ENCODE measurements around the gene WDR49.
A peak's percentile ranks its signal among the peaks of the same experiment; 100 is the strongest.

The WDR49 gene

DNA sequence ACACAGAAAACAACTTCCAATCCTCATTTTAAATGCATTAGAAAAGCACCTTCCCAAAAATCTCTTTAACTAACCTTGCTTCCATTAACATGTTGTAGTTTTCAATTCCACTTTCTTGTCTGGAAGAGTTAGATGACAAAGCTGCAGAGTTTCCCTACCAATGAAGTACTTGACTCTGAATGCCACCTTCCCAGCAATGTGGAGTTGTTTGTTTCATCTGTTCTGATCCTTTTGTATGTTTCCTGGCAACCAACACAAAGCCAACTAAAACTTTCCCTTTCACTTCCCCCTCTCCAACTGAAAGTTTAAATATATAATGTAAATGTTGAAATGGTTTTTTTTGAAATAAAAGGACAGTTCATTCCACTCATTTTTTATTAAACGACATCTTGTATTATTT lies at the start of gene WDR49:
Gene WDR49, minus strand, starts transcription at position 183 of the 400 bp plus-strand sequence. CDS start 517 bp downstream, outside the sequence.
- Histone ChIP-seq H3K9me3 (ENCODE audit: control insufficient read depth, insufficient read depth, low read length) (no peaks in the 10 kb centered on the region), H3K4me1 (ENCODE audit: control insufficient read depth, insufficient read depth, low read length) (peaks cover 42% of the 10 kb centered on the region), H3K4me3 (ENCODE audit: low read depth, low read length) (peak within 1 kb of the TSS; percentile 33; the same call in 1 of the 2 replicates), H3K27me3 (ENCODE audit: control insufficient read depth, insufficient read depth, low read length) (no peaks in the 10 kb centered on the region), H3K27ac (ENCODE audit: low read depth, low read length) (peak within 1 kb of the TSS; percentile 90), H3K9ac (ENCODE audit: low read depth, low read length) (peak within 1 kb of the TSS; percentile 52), H3K36me3 (ENCODE audit: control insufficient read depth, insufficient read depth, low read length) (no peaks in the 10 kb centered on the region)

DNA sequence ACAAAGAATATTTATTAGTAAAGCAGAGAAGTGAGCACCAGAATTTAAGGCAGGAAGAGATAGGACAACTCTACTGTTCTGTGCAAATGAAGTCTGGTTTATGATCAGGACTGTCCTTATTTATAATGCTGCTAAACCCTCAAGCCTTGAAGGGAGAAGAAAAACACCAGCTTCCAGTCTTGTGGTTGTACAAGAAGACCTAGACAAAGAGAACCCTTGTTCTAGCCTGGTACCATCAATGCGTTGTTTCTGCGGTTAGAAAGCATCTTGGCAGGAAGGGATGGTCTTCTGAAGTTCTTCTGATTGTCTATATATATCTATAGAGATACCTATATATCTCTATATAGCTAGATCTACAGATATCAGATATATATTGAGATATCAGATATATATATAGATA lies 47.2 kb upstream of the WDR49 start:
- Histone ChIP-seq H3K9ac (ENCODE audit: low read depth, low read length) (no peak overlapping the region), H3K4me1 (ENCODE audit: control insufficient read depth, insufficient read depth, low read length) (no peaks in the 10 kb centered on the region), H3K4me3 (ENCODE audit: low read depth, low read length) (no peak overlapping the region), H3K36me3 (ENCODE audit: control insufficient read depth, insufficient read depth, low read length) (peaks cover 55% of the 10 kb centered on the region), H3K9me3 (ENCODE audit: control insufficient read depth, insufficient read depth, low read length) (no peaks in the 10 kb centered on the region), H3K27ac (ENCODE audit: low read depth, low read length) (no peak overlapping the region), H3K27me3 (ENCODE audit: control insufficient read depth, insufficient read depth, low read length) (no peaks in the 10 kb centered on the region)

DNA sequence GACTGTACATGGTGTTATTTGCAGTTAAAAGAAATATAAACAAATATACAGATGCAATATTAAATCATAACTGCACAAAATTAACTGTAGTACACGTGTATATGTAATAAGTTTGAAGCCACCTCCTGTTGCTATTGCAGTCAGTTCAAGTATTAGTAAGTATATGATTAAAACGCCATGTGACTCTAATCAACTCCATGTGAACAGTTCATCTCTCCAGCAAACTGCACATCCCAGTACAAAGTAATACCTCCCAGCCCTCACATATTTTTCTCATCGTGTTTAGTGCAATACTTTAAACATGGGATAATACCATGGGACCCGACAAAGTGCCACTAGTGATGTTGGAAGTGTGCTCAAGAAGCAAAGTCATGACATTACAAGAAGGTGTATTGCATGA lies 46.3 kb upstream of the WDR49 start:
- Histone ChIP-seq H3K4me3 (ENCODE audit: low read depth, low read length) (no peak overlapping the region), H3K27me3 (ENCODE audit: control insufficient read depth, insufficient read depth, low read length) (no peaks in the 10 kb centered on the region), H3K36me3 (ENCODE audit: control insufficient read depth, insufficient read depth, low read length) (peaks cover 61% of the 10 kb centered on the region), H3K27ac (ENCODE audit: low read depth, low read length) (no peak overlapping the region), H3K9ac (ENCODE audit: low read depth, low read length) (no peak overlapping the region), H3K9me3 (ENCODE audit: control insufficient read depth, insufficient read depth, low read length) (no peaks in the 10 kb centered on the region), H3K4me1 (ENCODE audit: control insufficient read depth, insufficient read depth, low read length) (0 out of 2 replicates have a peak, but pooled peaks cover 4% of the 10 kb centered on the region)

DNA sequence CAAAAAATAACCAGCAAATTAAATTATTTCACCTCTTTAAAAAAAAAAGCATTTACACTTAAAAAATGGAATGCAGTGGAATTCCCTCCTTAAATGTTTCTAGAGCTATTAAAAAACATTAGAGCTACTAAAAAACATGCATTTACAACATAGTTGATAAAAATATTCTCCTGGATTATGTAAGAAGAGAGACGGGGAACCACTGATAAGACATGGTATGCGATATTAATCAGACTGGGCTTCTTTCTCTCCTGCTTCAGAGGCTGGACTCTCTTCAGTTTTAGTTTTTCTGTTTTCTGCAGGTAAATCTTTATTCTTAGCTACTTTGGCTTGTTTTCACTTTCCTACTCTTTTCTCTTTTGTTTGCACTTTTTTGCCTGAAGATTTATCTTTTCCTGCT lies 40.4 kb upstream of the WDR49 start:
- no peaks in the 10 kb centered on the region for H3K27me3 ChIP-seq (ENCODE audit: control insufficient read depth, insufficient read depth, low read length)
- no peaks in the 10 kb centered on the region for H3K9me3 ChIP-seq (ENCODE audit: control insufficient read depth, insufficient read depth, low read length)
- no peak overlapping the region for H3K9ac ChIP-seq (ENCODE audit: low read depth, low read length)
- H3K27ac ChIP-seq (ENCODE audit: low read depth, low read length): no peak overlapping the region
- H3K36me3 ChIP-seq (ENCODE audit: control insufficient read depth, insufficient read depth, low read length): peaks cover 56% of the 10 kb centered on the region
- H3K4me3 ChIP-seq (ENCODE audit: low read depth, low read length): no peak overlapping the region
- peaks cover 20% of the 10 kb centered on the region for H3K4me1 ChIP-seq (ENCODE audit: control insufficient read depth, insufficient read depth, low read length)

DNA sequence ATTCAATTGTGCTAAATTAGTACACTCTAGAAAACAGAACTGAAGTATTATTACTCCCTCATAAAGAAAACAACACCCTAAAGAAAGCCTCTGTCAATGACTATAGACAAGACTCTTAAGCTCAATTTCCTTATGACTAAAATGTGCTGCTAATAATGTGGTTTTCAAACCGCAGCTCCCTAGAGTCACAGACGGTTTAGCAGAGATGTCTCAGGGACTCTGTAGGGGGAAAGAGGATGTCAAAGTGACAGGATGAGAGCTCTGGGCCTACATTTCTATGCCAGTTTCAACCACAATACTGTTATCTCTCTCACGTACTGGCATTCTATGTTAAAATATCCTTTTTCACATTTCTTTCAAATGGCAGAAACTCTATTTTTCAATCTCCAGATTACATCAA lies 37.6 kb upstream of the WDR49 start:
- H3K27ac ChIP-seq (ENCODE audit: low read depth, low read length): no peak overlapping the region
- no peaks in the 10 kb centered on the region for H3K27me3 ChIP-seq (ENCODE audit: control insufficient read depth, insufficient read depth, low read length)
- H3K36me3 ChIP-seq (ENCODE audit: control insufficient read depth, insufficient read depth, low read length): peaks cover 61% of the 10 kb centered on the region
- H3K9ac ChIP-seq (ENCODE audit: low read depth, low read length): no peak overlapping the region
- H3K4me1 ChIP-seq (ENCODE audit: control insufficient read depth, insufficient read depth, low read length): peaks cover 36% of the 10 kb centered on the region
- H3K9me3 ChIP-seq (ENCODE audit: control insufficient read depth, insufficient read depth, low read length): no peaks in the 10 kb centered on the region
- no peak overlapping the region for H3K4me3 ChIP-seq (ENCODE audit: low read depth, low read length)

DNA sequence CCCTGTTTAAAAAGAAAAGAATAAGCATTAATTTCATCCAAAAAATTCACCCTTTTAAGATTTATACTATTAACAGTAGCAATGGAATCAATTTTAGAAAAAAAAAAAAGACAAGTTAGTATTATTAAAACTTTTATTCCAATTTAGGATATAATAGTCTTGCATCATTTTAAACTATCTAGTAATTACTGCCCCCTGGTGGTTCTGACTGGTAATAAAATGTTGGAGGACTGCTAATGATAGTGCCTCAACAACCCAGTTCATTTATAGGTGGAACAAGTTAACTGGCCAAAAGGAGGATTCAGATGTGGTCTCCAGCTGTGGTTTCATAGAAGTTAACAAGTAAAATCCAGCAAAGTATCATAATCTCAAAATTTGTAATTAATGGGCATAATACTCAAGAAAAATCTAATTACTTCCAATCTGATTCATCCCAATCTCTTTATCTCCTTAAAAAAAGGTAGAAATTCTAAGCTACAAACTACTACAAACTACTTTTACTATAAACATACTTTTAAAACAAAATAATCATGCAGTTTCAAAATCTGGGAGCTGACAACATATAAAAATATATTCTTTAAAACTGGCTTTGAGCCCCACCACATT lies 30.7 kb upstream of the WDR49 start:
- Histone ChIP-seq H3K9ac (ENCODE audit: low read depth, low read length) (no peak overlapping the region), H3K36me3 (ENCODE audit: control insufficient read depth, insufficient read depth, low read length) (peaks cover 63% of the 10 kb centered on the region)

DNA sequence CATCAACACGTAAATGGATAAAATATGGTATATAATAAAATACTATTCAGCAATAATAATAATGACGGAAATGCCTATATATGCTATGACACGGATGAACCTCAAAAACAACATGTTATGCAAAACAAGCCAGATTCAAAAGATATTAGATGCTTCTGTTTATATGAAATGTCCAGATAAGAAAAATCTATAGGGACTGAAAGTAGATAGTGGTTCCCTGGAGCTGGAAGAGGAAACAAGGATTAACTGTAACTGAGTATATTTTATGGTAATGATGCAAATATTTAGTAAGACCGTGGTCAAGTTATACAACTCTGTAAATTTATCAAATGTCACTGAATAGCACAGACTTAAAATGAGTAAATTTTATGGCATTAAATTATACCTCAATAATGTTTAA lies 25.8 kb upstream of the WDR49 start:
- H3K27ac ChIP-seq (ENCODE audit: low read depth, low read length): no peak overlapping the region
- no peaks in the 10 kb centered on the region for H3K4me1 ChIP-seq (ENCODE audit: control insufficient read depth, insufficient read depth, low read length)
- H3K9me3 ChIP-seq (ENCODE audit: control insufficient read depth, insufficient read depth, low read length): peaks cover 11% of the 10 kb centered on the region
- no peak overlapping the region for H3K9ac ChIP-seq (ENCODE audit: low read depth, low read length)
- H3K4me3 ChIP-seq (ENCODE audit: low read depth, low read length): no peak overlapping the region
- H3K36me3 ChIP-seq (ENCODE audit: control insufficient read depth, insufficient read depth, low read length): peaks cover 73% of the 10 kb centered on the region
- H3K27me3 ChIP-seq (ENCODE audit: control insufficient read depth, insufficient read depth, low read length): no peaks in the 10 kb centered on the region

More for the DNA sequence above, 30.7 kb upstream of the WDR49 start:
- Histone ChIP-seq H3K4me1 (ENCODE audit: control insufficient read depth, insufficient read depth, low read length) (peaks cover 20% of the 10 kb centered on the region), H3K27ac (ENCODE audit: low read depth, low read length) (no peak overlapping the region), H3K9me3 (ENCODE audit: control insufficient read depth, insufficient read depth, low read length) (no peaks in the 10 kb centered on the region), H3K4me3 (ENCODE audit: low read depth, low read length) (no peak overlapping the region), H3K27me3 (ENCODE audit: control insufficient read depth, insufficient read depth, low read length) (no peaks in the 10 kb centered on the region)

DNA sequence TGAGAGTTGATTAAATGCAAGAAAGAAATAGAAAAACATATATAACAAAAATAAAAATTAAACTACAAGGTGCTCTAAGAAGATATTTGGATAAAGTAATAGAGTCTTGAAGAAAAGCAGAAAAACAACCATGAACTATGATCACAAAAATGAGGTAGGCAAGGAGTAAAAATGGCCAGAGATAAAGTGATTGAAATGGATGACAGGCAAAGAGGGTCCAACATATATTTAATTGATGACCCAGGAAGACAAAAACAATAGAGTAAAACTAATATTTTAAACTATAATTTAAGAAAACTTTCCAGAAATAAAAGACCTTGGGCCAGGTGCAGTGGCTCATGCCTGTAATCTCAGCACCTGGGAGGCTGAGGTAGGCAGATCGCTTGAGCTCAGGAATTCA lies 22.1 kb upstream of the WDR49 start:
- peaks cover 65% of the 10 kb centered on the region for H3K36me3 ChIP-seq (ENCODE audit: control insufficient read depth, insufficient read depth, low read length)

DNA sequence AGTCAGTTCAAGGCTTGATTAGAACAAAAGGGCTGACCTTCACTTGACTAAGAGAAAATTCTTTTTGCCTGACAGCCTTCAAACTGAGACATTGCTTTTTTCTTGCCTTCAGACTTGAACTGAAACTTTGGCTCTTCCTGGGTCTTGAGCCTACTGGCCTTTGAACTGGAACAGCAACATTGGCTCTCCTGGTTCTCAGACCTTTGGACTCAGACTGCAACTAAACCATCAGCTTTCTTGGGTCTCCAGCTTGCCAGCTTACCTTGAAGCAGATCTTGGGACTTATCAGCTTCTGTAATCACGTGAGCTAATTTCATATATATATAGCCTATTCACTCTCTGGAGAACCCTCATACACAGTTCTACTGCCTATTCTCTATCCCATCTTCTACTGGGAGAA lies 19.5 kb upstream of the WDR49 start:
- H3K9me3 ChIP-seq (ENCODE audit: control insufficient read depth, insufficient read depth, low read length): peaks cover 11% of the 10 kb centered on the region
- H3K9ac ChIP-seq (ENCODE audit: low read depth, low read length): no peak overlapping the region
- no peaks in the 10 kb centered on the region for H3K4me1 ChIP-seq (ENCODE audit: control insufficient read depth, insufficient read depth, low read length)
- no peak overlapping the region for H3K4me3 ChIP-seq (ENCODE audit: low read depth, low read length)
- no peak overlapping the region for H3K27ac ChIP-seq (ENCODE audit: low read depth, low read length)
- H3K36me3 ChIP-seq (ENCODE audit: control insufficient read depth, insufficient read depth, low read length): peaks cover 47% of the 10 kb centered on the region
- no peaks in the 10 kb centered on the region for H3K27me3 ChIP-seq (ENCODE audit: control insufficient read depth, insufficient read depth, low read length)

More for the DNA sequence above, 22.1 kb upstream of the WDR49 start:
- Histone ChIP-seq H3K4me1 (ENCODE audit: control insufficient read depth, insufficient read depth, low read length) (no peaks in the 10 kb centered on the region), H3K27me3 (ENCODE audit: control insufficient read depth, insufficient read depth, low read length) (no peaks in the 10 kb centered on the region), H3K27ac (ENCODE audit: low read depth, low read length) (no peak overlapping the region), H3K9me3 (ENCODE audit: control insufficient read depth, insufficient read depth, low read length) (peaks cover 11% of the 10 kb centered on the region), H3K9ac (ENCODE audit: low read depth, low read length) (no peak overlapping the region), H3K4me3 (ENCODE audit: low read depth, low read length) (no peak overlapping the region)

DNA sequence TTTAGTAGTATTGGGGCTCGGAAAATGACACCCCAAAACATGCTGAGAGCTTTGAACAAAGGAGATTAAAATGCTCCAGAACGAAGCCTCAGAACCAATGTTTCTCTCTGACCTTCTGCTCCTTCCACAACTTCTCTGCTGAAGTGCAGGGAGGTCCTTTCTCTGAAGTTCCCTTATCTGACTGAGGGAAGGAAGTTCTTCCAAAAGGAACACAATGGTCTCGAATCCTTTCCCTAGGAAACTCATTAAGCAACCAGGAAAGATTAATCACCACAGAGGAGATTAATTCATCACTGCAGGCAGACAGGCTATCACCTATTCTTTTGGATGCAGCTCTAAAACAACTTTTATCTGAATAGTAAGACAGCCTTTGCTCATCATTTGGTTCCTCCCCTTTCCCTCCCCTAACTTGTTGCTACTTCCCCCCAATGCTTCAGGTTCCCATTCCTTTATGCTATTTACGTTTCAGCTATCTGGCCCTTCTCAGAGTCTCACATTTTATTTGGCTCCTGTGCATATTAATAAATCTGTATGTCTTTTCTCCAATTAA lies 18.2 kb upstream of the WDR49 start:
- Histone ChIP-seq H3K9ac (ENCODE audit: low read depth, low read length) (no peak overlapping the region), H3K9me3 (ENCODE audit: control insufficient read depth, insufficient read depth, low read length) (peaks cover 6% of the 10 kb centered on the region), H3K36me3 (ENCODE audit: control insufficient read depth, insufficient read depth, low read length) (peaks cover 40% of the 10 kb centered on the region), H3K27me3 (ENCODE audit: control insufficient read depth, insufficient read depth, low read length) (no peaks in the 10 kb centered on the region), H3K27ac (ENCODE audit: low read depth, low read length) (no peak overlapping the region), H3K4me1 (ENCODE audit: control insufficient read depth, insufficient read depth, low read length) (no peaks in the 10 kb centered on the region), H3K4me3 (ENCODE audit: low read depth, low read length) (no peak overlapping the region)

DNA sequence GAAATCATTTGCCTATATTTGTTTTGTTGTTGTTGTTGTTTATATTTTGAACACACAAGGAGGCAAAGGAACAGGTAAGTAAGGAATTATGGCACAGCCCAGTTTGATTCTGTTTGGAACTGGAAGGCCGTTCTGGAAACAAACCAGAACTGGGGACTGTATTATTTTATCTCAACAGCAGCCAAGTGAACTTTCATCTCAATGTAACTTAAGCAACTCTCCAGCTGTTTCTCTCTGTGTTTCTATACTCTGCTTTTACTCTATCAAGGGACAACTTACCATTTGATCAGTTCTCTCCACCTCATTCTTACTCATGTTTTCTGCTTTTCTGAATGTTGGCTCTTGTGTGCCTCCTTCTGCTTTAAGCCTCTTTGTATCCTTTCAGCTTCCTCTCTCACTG lies 16.0 kb upstream of the WDR49 start:
- H3K27ac ChIP-seq (ENCODE audit: low read depth, low read length): no peak overlapping the region
- H3K27me3 ChIP-seq (ENCODE audit: control insufficient read depth, insufficient read depth, low read length): no peaks in the 10 kb centered on the region
- no peak overlapping the region for H3K4me3 ChIP-seq (ENCODE audit: low read depth, low read length)
- H3K9me3 ChIP-seq (ENCODE audit: control insufficient read depth, insufficient read depth, low read length): no peaks in the 10 kb centered on the region
- H3K36me3 ChIP-seq (ENCODE audit: control insufficient read depth, insufficient read depth, low read length): peaks cover 18% of the 10 kb centered on the region
- peaks cover 7% of the 10 kb centered on the region; the same call in 1 of the 2 replicates for H3K4me1 ChIP-seq (ENCODE audit: control insufficient read depth, insufficient read depth, low read length)
- no peak overlapping the region for H3K9ac ChIP-seq (ENCODE audit: low read depth, low read length)

All from HUES48 (cell line).